ENCODE results near the gene SUGP2. TPM values are rescaled to one million over a fixed set of nuclear protein-coding genes. Genes with fewer than 3 reads are reported as not detected.

Gene SUGP2
- total and polyA plus RNA-seq, 9 of the 15 experiments (the other 6 are each of a cell fraction or from before 2014, with no cell fraction given): 13.1 to 101 (median 63.1) TPM

- TF ChIP-seq, protein P1, sequence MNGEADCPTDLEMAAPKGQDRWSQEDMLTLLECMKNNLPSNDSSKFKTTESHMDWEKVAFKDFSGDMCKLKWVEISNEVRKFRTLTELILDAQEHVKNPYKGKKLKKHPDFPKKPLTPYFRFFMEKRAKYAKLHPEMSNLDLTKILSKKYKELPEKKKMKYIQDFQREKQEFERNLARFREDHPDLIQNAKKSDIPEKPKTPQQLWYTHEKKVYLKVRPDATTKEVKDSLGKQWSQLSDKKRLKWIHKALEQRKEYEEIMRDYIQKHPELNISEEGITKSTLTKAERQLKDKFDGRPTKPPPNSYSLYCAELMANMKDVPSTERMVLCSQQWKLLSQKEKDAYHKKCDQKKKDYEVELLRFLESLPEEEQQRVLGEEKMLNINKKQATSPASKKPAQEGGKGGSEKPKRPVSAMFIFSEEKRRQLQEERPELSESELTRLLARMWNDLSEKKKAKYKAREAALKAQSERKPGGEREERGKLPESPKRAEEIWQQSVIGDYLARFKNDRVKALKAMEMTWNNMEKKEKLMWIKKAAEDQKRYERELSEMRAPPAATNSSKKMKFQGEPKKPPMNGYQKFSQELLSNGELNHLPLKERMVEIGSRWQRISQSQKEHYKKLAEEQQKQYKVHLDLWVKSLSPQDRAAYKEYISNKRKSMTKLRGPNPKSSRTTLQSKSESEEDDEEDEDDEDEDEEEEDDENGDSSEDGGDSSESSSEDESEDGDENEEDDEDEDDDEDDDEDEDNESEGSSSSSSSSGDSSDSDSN (IDR thresholded peaks at IDR 0.05; ENCODE audit: borderline replicate concordance in 1 of 2, low read depth in 2 of 2, low read length in 2 of 2): 0 out of 4 replicates have a peak, but pooled peaks of 1 of the 2 experiments have one; percentile 39
- TF ChIP-seq MXI1 (IDR thresholded peaks at IDR 0.05; ENCODE audit: low read depth, low read length): no peak
- TF ChIP-seq CREB1 (IDR thresholded peaks at IDR 0.05): 0 out of 2 replicates have a peak, but pooled peaks have one; percentile 18
- no peak for TF ChIP-seq CREB1 (CRISPR knock-in tag; IDR thresholded peaks at IDR 0.05)
- 0 out of 4 replicates have a peak, but pooled peaks of 1 of the 2 experiments have one; percentile 30 for TF ChIP-seq MLLT1 (IDR thresholded peaks at IDR 0.05)
- TF ChIP-seq, protein P2, sequence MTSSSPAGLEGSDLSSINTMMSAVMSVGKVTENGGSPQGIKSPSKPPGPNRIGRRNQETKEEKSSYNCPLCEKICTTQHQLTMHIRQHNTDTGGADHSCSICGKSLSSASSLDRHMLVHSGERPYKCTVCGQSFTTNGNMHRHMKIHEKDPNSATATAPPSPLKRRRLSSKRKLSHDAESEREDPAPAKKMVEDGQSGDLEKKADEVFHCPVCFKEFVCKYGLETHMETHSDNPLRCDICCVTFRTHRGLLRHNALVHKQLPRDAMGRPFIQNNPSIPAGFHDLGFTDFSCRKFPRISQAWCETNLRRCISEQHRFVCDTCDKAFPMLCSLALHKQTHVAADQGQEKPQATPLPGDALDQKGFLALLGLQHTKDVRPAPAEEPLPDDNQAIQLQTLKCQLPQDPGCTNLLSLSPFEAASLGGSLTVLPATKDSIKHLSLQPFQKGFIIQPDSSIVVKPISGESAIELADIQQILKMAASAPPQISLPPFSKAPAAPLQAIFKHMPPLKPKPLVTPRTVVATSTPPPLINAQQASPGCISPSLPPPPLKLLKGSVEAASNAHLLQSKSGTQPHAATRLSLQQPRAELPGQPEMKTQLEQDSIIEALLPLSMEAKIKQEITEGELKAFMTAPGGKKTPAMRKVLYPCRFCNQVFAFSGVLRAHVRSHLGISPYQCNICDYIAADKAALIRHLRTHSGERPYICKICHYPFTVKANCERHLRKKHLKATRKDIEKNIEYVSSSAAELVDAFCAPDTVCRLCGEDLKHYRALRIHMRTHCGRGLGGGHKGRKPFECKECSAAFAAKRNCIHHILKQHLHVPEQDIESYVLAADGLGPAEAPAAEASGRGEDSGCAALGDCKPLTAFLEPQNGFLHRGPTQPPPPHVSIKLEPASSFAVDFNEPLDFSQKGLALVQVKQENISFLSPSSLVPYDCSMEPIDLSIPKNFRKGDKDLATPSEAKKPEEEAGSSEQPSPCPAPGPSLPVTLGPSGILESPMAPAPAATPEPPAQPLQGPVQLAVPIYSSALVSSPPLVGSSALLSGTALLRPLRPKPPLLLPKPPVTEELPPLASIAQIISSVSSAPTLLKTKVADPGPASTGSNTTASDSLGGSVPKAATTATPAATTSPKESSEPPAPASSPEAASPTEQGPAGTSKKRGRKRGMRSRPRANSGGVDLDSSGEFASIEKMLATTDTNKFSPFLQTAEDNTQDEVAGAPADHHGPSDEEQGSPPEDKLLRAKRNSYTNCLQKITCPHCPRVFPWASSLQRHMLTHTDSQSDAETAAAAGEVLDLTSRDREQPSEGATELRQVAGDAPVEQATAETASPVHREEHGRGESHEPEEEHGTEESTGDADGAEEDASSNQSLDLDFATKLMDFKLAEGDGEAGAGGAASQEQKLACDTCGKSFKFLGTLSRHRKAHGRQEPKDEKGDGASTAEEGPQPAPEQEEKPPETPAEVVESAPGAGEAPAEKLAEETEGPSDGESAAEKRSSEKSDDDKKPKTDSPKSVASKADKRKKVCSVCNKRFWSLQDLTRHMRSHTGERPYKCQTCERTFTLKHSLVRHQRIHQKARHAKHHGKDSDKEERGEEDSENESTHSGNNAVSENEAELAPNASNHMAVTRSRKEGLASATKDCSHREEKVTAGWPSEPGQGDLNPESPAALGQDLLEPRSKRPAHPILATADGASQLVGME (CRISPR knock-in tag; IDR thresholded peaks at IDR 0.05): no peak
- no peak for TF ChIP-seq ZNF830 (CRISPR knock-in tag; IDR thresholded peaks at IDR 0.05)
- TF ChIP-seq, protein P3, sequence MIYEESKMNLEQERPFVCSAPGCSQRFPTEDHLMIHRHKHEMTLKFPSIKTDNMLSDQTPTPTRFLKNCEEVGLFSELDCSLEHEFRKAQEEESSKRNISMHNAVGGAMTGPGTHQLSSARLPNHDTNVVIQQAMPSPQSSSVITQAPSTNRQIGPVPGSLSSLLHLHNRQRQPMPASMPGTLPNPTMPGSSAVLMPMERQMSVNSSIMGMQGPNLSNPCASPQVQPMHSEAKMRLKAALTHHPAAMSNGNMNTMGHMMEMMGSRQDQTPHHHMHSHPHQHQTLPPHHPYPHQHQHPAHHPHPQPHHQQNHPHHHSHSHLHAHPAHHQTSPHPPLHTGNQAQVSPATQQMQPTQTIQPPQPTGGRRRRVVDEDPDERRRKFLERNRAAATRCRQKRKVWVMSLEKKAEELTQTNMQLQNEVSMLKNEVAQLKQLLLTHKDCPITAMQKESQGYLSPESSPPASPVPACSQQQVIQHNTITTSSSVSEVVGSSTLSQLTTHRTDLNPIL (CRISPR knock-in tag; IDR thresholded peaks at IDR 0.05): no peak
- TF ChIP-seq DACH1 (IDR thresholded peaks at IDR 0.05; ENCODE audit: partially characterized antibody): peak; percentile 44
- no peak for TF ChIP-seq RUNX1 (IDR thresholded peaks at IDR 0.05; ENCODE audit: low read depth)
- 0 out of 2 replicates have a peak, but pooled peaks have one; percentile 6 for TF ChIP-seq ZKSCAN8 (CRISPR knock-in tag; IDR thresholded peaks at IDR 0.05)
- peak; percentile 43 for TF ChIP-seq ARHGAP35 (IDR thresholded peaks at IDR 0.05; ENCODE audit: partially characterized antibody)
- no peak for TF ChIP-seq KAT2B (IDR thresholded peaks at IDR 0.05; ENCODE audit: low read depth, low read length)
- peak; percentile 12; the same call in 1 of the 2 replicates for TF ChIP-seq CBFA2T2 (conservative IDR thresholded peaks at IDR 0.05)
Measured at GRCh38 chr19:19059018-19059836, 25.9 kb upstream of the SUGP2 start (continued).

Measured in K562 (cell line).